IMR-90 (cell line): ENCODE results near the gene ASPG. TPM values are rescaled to one million over a fixed set of nuclear protein-coding genes. Genes with fewer than 3 reads are reported as not detected.

Experiments used
- ATAC-seq: fragments of 200-7000 bp; cut with Tn5 transposase; 2 replicates; pipeline ENCODE4 v1.9.1; 2020; ENCODE audit warnings: low read depth, mild to moderate bottlenecking, moderate library complexity
- BruUV-seq: library from RNA; stranded (reverse); fragments of 400-500 nt; replicated peaks from 2 replicates; lab custom pipeline; 2021; lab: Mats Ljungman, UMichigan
- CTCF ChIA-PET: fragments of 300-600 bp; formaldehyde crosslinking; extraction: SDS; loops from one replicate; lab custom pipeline; 2021; ENCODE audit warnings: antibody characterized with exemption; lab: Yijun Ruan, JAX
- POLR2A ChIA-PET: fragments of 300-600 bp; sonication (Branson Sonifier 250); formaldehyde crosslinking; loops from one replicate; lab custom pipeline; 2022; ENCODE audit warnings: antibody characterized with exemption; ENCODE audit not compliant: unreplicated experiment; lab: Charles Lee
- DNase-seq: peaks from one replicate; pipeline ENCODE4 v3.0.0; 2013
- H2AFZ ChIP-seq: replicated peaks from 2 replicates; pipeline ENCODE3; 2013; ENCODE audit warnings: low read length, mild to moderate bottlenecking; ENCODE audit not compliant: poor library complexity
- H2AK5ac ChIP-seq: 2 replicates; pipeline ENCODE4 v1.6.1; 2013; ENCODE audit warnings: low read depth, low read length, inconsistent platforms
- H2AK9ac ChIP-seq: replicated peaks from 2 replicates; pipeline ENCODE3; 2013; ENCODE audit warnings: mild to moderate bottlenecking, low read depth, low read length, moderate library complexity; ENCODE audit not compliant: poor library complexity
- H2BK120ac ChIP-seq: 2 replicates; pipeline ENCODE4 v1.6.1; 2013; ENCODE audit warnings: low read depth, low read length, inconsistent platforms
- H2BK15ac ChIP-seq: 3 replicates; pipeline ENCODE4 v1.6.1; 2013; ENCODE audit warnings: low read depth, low read length, inconsistent platforms
- H2BK20ac ChIP-seq: 2 replicates; pipeline ENCODE4 v1.6.1; 2013; ENCODE audit warnings: low read depth, mild to moderate bottlenecking, inconsistent platforms, low read length, moderate library complexity
- H2BK5ac ChIP-seq: 2 replicates; pipeline ENCODE4 v1.6.1; 2013; ENCODE audit warnings: mild to moderate bottlenecking, low read depth, low read length, inconsistent platforms; ENCODE audit not compliant: poor library complexity, severe bottlenecking
- H3K14ac ChIP-seq: replicated peaks from 2 replicates; pipeline ENCODE4 v1.6.1; 2013; ENCODE audit warnings: low read depth, low read length, inconsistent platforms
- H3K18ac ChIP-seq: 2 replicates; pipeline ENCODE4 v1.6.1; 2013; ENCODE audit warnings: low read depth, low read length, control low read depth
- H3K23ac ChIP-seq: 2 replicates; pipeline ENCODE4 v1.6.1; 2013; ENCODE audit warnings: low read depth, low read length, inconsistent platforms
- H3K27ac ChIP-seq: 2 replicates; pipeline ENCODE4 v1.5.1; 2013; ENCODE audit warnings: mild to moderate bottlenecking, control low read depth, low read length; ENCODE audit not compliant: insufficient read depth
- H3K27me3 ChIP-seq: 2 replicates; pipeline ENCODE4 v1.6.1; 2013; ENCODE audit warnings: low read length; ENCODE audit not compliant: control insufficient read depth, insufficient read depth
- H3K36me3 ChIP-seq: 2 replicates; pipeline ENCODE4 v1.6.1; 2013; ENCODE audit warnings: low read length, mixed read lengths; ENCODE audit not compliant: control insufficient read depth, insufficient read depth
- H3K4ac ChIP-seq: 2 replicates; pipeline ENCODE4 v1.6.1; 2013; ENCODE audit warnings: low read depth, low read length, inconsistent platforms
- H3K4me1 ChIP-seq: 2 replicates; pipeline ENCODE4 v1.6.1; 2013; ENCODE audit warnings: low read length, mixed read lengths; ENCODE audit not compliant: control insufficient read depth, insufficient read depth
- H3K4me2 ChIP-seq: 2 replicates; pipeline ENCODE4 v1.6.1; 2013; ENCODE audit warnings: low read depth, mild to moderate bottlenecking, control low read depth, low read length, moderate library complexity
- H3K4me3 ChIP-seq: 2 replicates; pipeline ENCODE4 v1.5.1; 2013; ENCODE audit warnings: low read depth, mild to moderate bottlenecking, control low read depth, low read length, moderate library complexity; ENCODE audit not compliant: insufficient read depth
- H3K56ac ChIP-seq: 2 replicates; pipeline ENCODE4 v1.6.1; 2013; ENCODE audit warnings: low read length, inconsistent platforms; ENCODE audit not compliant: insufficient read depth; ENCODE audit errors: extremely low read depth
- H3K79me1 ChIP-seq, 2 experiments: 2 replicates each; pipeline ENCODE4 v1.6.1; 2013; ENCODE audit warnings: low read length in 2 of 2, inconsistent platforms in 1 of 2, low read depth in 1 of 2
- H3K9ac ChIP-seq: 2 replicates; pipeline ENCODE4 v1.6.1; 2013; ENCODE audit warnings: low read depth, low read length, control low read depth
- H3K9me1 ChIP-seq: 2 replicates; pipeline ENCODE4 v1.6.1; 2013; ENCODE audit warnings: low read length, inconsistent platforms; ENCODE audit not compliant: insufficient read depth
- H3K9me3 ChIP-seq: 2 replicates; pipeline ENCODE4 v1.6.1; 2013; ENCODE audit warnings: low read length; ENCODE audit not compliant: control insufficient read depth, insufficient read depth
- H4K20me1 ChIP-seq: 2 replicates; pipeline ENCODE4 v1.6.1; 2013; ENCODE audit warnings: low read length, inconsistent platforms; ENCODE audit not compliant: insufficient read depth
- H4K5ac ChIP-seq: 2 replicates; pipeline ENCODE4 v1.6.1; 2013; ENCODE audit warnings: mild to moderate bottlenecking, low read depth, low read length, control low read depth
- H4K8ac ChIP-seq, 2 experiments: 2 replicates each; pipeline ENCODE4 v1.6.1; 2013; ENCODE audit warnings: low read depth in 2 of 2, low read length in 2 of 2, control low read depth in 1 of 2, inconsistent platforms in 1 of 2
- H4K91ac ChIP-seq: 2 replicates; pipeline ENCODE4 v1.6.1; 2013; ENCODE audit warnings: low read depth, low read length, inconsistent platforms; ENCODE audit not compliant: insufficient read depth
- BHLHE40 ChIP-seq: fragments of 150-350 bp; IDR thresholded peaks from 2 replicates; pipeline ENCODE4 v1.6.1; 2016; ENCODE audit warnings: mild to moderate bottlenecking, low read depth, low read length
- CEBPB ChIP-seq: IDR thresholded peaks from 2 replicates; pipeline ENCODE4 v1.6.1; 2012; ENCODE audit warnings: low read depth, low read length, improper control_type of control experiment
- CHD1 ChIP-seq: IDR thresholded peaks from 2 replicates; pipeline ENCODE4 v1.6.1; 2012; ENCODE audit warnings: low read depth, low read length, improper control_type of control experiment
- FOS ChIP-seq: fragments of 150-350 bp; IDR thresholded peaks from 2 replicates; pipeline ENCODE4 v1.6.1; 2016; ENCODE audit warnings: low read depth, low read length
- MAFK ChIP-seq: IDR thresholded peaks from 2 replicates; pipeline ENCODE4 v1.6.1; 2012; ENCODE audit warnings: low read depth, low read length, improper control_type of control experiment
- MXI1 ChIP-seq: IDR thresholded peaks from 2 replicates; pipeline ENCODE4 v1.6.1; 2012; ENCODE audit warnings: low read depth, mild to moderate bottlenecking, low read length, moderate library complexity, borderline replicate concordance
- NFE2L2 ChIP-seq: fragments of 150-350 bp; IDR thresholded peaks from 2 replicates; pipeline ENCODE4 v1.6.1; 2016; ENCODE audit warnings: low read depth, mild to moderate bottlenecking, low read length
- POLR2A ChIP-seq: IDR thresholded peaks from 2 replicates; pipeline ENCODE4 v1.6.1; 2012; ENCODE audit warnings: mild to moderate bottlenecking, low read depth, low read length
- RAD21 ChIP-seq: IDR thresholded peaks from 2 replicates; pipeline ENCODE4 v1.6.1; 2012; ENCODE audit warnings: low read length, improper control_type of control experiment
- RCOR1 ChIP-seq: IDR thresholded peaks from 2 replicates; pipeline ENCODE4 v1.6.1; 2012; ENCODE audit warnings: mild to moderate bottlenecking, low read length, improper control_type of control experiment; ENCODE audit not compliant: insufficient replicate concordance
- RFX5 ChIP-seq: IDR thresholded peaks from 2 replicates; pipeline ENCODE4 v1.8.0; 2012; ENCODE audit warnings: low read depth, mild to moderate bottlenecking, low read length, moderate library complexity
- SMC3 ChIP-seq: fragments of 150-350 bp; IDR thresholded peaks from 2 replicates; pipeline ENCODE4 v1.6.1; 2016; ENCODE audit warnings: low read depth, mild to moderate bottlenecking, antibody characterized with exemption, low read length, moderate library complexity
- WGBS, 2 experiments: methylation state at CpG; one replicate each; pipeline versions ENCODE4 v1.1.5 to v1.1.7; 2013; ENCODE audit warnings: missing lambda C conversion rate in 2 of 2; ENCODE audit not compliant: insufficient read length in 1 of 2; ENCODE audit errors: extremely low coverage in 2 of 2; 5-methylcytosine and 5-hydroxymethylcytosine counted together
- dilution Hi-C: fragments of 300-500 bp; cut with HindIII; formaldehyde crosslinking; loops from one replicate; pipeline ENCODE4 v1.14.3; 2018; ENCODE audit warnings: low sequenced_read_pairs; ENCODE audit not compliant: unreplicated experiment
- in situ Hi-C: fragments of 300-500 bp; cut with MboI; formaldehyde crosslinking; loops from 3 replicates; pipeline ENCODE4 v1.14.3; 2019; ENCODE audit warnings: low sequenced_read_pairs, inconsistent platforms, mixed read lengths
- intact Hi-C: fragments of 100-400 bp; cut with micrococcal nuclease; formaldehyde crosslinking; loops from 2 replicates; pipeline ENCODE4 v1.10.0; 2022
- polyA plus RNA-seq, 3 experiments: library from polyadenylated mRNA; depleted of rRNA; stranded (reverse); fragments of >200 nt; gene quantifications; 2 replicates each; pipeline ENCODE4 v1.2.3, GENCODE V29; 2012; ENCODE audit warnings: low replicate concordance in 1 of 3
- total RNA-seq: library from RNA; depleted of rRNA; stranded (reverse); fragments of >200 nt; gene quantifications from 2 replicates; pipeline ENCODE4 v1.2.3, GENCODE V29; 2012
- TF ChIP-seq, protein P1 (sequence below): conservative IDR thresholded peaks from 2 replicates; pipeline ENCODE4 v1.5.1; 2012; ENCODE audit warnings: mild to moderate bottlenecking, low read depth, low read length, improper control_type of control experiment

The ASPG gene
- total and polyA plus RNA-seq, 2 of the 4 experiments (the other 2 are of a cell fraction), result not detected

DNA sequence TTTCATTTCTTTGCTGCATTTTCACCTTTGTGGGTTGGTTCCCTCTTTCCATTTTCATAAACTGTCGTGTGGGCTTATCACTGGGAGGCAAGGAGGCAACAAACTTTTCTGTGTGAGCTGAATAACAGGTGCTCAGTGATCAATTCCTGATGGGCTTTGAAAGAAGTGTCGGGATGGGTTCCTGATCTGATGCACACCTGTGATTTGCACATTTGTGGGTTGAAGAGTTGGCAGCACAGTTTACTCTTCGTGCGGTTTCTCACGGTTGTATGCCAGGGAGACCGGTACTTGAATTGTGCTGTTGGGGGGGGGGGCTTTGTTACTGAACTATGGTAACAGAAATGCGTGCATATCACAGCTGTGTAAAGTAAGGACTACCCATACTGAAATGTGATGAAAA lies 16.0 kb upstream of the ASPG start:
- dilution Hi-C loops (no loop called here), intact Hi-C loops (no loop called here), in situ Hi-C loops (no loop called here)
- Histone ChIP-seq H3K4ac (no peak overlapping the region), H2AK9ac (no peak overlapping the region), H3K56ac (no peak overlapping the region), H3K18ac (no peak overlapping the region), H3K9ac (no peak overlapping the region), H2BK5ac (no peak overlapping the region), H4K20me1 (no peaks in the 10 kb centered on the region), H3K9me1 (no peaks in the 10 kb centered on the region), H3K14ac (no peak overlapping the region), H4K91ac (no peak overlapping the region), H2BK20ac (no peak overlapping the region), H2AFZ (no peak overlapping the region), H4K5ac (no peak overlapping the region), H3K4me2 (no peak overlapping the region), H2BK120ac (no peak overlapping the region), H3K36me3 (no peaks in the 10 kb centered on the region), H3K27me3 (no peaks in the 10 kb centered on the region), H3K9me3 (no peaks in the 10 kb centered on the region), H2AK5ac (no peak overlapping the region), H2BK15ac (no peak overlapping the region), H3K23ac (no peak overlapping the region), H3K79me1 (no peaks in the 10 kb centered on the region), H3K4me1 (no peaks in the 10 kb centered on the region), H3K4me3 (no peak overlapping the region), H3K27ac (no peak overlapping the region), H4K8ac (no peak overlapping the region)
- CTCF ChIA-PET, result no interaction called here
- no peak for ATAC-seq
- BruUV-seq, result no TSS peak
- DNase-seq, result no peak
- WGBS, 2 experiments, result no CpG with 5 or more reads among the region's 7 CpGs
- POLR2A ChIA-PET, result no interaction called here
- TF ChIP-seq CHD1 (no peak), SMC3 (no peak), RCOR1 (no peak), POLR2A (no peak), RAD21 (no peak), RFX5 (no peak), BHLHE40 (no peak), MAFK (no peak), FOS (no peak), MXI1 (no peak), NFE2L2 (no peak), CEBPB (no peak)
- TF ChIP-seq, protein P1, sequence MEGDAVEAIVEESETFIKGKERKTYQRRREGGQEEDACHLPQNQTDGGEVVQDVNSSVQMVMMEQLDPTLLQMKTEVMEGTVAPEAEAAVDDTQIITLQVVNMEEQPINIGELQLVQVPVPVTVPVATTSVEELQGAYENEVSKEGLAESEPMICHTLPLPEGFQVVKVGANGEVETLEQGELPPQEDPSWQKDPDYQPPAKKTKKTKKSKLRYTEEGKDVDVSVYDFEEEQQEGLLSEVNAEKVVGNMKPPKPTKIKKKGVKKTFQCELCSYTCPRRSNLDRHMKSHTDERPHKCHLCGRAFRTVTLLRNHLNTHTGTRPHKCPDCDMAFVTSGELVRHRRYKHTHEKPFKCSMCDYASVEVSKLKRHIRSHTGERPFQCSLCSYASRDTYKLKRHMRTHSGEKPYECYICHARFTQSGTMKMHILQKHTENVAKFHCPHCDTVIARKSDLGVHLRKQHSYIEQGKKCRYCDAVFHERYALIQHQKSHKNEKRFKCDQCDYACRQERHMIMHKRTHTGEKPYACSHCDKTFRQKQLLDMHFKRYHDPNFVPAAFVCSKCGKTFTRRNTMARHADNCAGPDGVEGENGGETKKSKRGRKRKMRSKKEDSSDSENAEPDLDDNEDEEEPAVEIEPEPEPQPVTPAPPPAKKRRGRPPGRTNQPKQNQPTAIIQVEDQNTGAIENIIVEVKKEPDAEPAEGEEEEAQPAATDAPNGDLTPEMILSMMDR, result no peak
